GM12875 (cell line): ENCODE measurements around the gene ARHGEF7.

Experiments used
- H3K4me3 ChIP-seq: one replicate; pipeline ENCODE4 v1.5.1; 2011; ENCODE audit warnings: low read depth, low read length, control low read depth
- TF ChIP-seq, protein P1 (sequence below): IDR thresholded peaks from 2 replicates; pipeline ENCODE4 v1.5.1; 2011; ENCODE audit warnings: low read depth, mild to moderate bottlenecking, control low read depth, inconsistent platforms, low read length, moderate library complexity, borderline replicate concordance; ENCODE audit not compliant: insufficient read depth

The ARHGEF7 gene

DNA sequence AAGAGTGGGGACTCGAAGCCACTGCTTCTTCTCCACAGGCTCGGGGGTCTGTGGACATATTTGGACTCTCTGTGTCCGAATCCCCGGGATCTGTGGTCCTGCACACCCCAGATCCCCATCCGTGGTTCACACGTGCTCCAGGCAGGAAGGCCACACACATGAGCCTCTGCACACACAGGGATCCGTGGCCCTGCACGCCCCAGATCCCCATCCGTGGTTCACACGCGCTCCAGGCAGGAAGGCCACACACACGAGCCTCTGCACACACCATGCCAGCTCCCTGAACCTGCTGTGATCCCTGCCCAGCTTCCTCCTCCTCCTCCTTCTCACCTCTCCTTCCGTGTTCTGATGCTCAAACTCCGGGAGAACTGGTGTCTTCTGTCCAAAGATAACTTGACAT lies 208.4 kb downstream of the ARHGEF7 start:
- TF ChIP-seq, protein P1, sequence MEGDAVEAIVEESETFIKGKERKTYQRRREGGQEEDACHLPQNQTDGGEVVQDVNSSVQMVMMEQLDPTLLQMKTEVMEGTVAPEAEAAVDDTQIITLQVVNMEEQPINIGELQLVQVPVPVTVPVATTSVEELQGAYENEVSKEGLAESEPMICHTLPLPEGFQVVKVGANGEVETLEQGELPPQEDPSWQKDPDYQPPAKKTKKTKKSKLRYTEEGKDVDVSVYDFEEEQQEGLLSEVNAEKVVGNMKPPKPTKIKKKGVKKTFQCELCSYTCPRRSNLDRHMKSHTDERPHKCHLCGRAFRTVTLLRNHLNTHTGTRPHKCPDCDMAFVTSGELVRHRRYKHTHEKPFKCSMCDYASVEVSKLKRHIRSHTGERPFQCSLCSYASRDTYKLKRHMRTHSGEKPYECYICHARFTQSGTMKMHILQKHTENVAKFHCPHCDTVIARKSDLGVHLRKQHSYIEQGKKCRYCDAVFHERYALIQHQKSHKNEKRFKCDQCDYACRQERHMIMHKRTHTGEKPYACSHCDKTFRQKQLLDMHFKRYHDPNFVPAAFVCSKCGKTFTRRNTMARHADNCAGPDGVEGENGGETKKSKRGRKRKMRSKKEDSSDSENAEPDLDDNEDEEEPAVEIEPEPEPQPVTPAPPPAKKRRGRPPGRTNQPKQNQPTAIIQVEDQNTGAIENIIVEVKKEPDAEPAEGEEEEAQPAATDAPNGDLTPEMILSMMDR = no peak
- H3K4me3 ChIP-seq = no peak overlapping the region

DNA sequence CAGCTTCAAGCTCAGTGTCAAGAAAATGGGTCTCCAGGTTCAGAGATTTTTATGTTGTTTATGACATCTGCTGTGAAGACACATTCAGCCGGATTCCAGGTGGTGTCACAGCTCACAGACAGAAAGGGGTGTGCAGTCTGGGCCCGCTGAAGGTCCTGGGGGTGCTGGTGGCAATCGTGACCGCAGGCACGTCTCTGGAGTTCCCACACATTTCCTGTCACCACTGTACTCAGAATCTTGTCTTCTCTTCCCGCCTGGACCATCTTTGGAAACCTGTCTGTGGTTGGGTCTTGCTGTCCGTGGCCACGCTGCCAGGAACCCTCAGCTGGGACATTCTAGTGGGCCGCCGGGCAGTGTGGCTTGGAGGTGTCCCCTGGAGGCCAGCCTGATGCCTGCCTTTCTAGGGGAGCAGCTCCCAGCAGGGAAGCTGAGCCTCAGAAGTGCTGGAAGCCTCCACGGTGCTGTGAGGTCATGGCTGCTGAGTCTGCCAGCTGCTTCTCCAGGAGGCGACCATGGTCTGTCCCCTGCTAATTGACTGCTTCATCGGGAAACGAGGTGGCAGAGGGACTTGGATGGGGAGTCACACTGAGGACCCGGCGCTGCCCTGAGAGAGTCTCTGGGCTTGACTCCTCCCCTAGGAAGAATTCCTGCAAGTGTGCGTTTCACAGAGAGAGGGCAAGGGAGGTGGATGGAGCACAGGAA lies 209.0 kb downstream of the ARHGEF7 start:
- TF ChIP-seq, protein P1 = no peak
- no peak overlapping the region for H3K4me3 ChIP-seq

DNA sequence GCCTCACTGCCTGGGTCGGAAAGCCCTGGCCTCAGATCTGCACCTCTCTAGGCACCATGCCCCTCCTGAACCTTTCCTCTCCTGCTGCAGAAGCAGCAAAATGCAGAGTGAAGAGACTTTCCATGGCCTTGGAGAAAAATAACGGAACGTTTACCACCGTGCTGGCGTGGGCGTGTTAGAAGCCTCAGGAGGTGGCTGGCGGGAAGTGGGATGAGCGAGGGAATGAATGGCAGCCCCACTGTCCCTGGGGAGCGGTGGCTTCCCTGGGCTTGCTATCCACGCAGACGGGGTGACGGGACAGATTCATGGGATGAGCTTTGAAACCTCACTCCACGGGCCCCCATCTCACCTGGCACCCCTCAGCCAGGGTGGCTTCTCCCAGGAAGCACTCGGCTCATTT lies 209.6 kb downstream of the ARHGEF7 start:
- TF ChIP-seq, protein P1 = no peak
- H3K4me3 ChIP-seq = no peak overlapping the region

DNA sequence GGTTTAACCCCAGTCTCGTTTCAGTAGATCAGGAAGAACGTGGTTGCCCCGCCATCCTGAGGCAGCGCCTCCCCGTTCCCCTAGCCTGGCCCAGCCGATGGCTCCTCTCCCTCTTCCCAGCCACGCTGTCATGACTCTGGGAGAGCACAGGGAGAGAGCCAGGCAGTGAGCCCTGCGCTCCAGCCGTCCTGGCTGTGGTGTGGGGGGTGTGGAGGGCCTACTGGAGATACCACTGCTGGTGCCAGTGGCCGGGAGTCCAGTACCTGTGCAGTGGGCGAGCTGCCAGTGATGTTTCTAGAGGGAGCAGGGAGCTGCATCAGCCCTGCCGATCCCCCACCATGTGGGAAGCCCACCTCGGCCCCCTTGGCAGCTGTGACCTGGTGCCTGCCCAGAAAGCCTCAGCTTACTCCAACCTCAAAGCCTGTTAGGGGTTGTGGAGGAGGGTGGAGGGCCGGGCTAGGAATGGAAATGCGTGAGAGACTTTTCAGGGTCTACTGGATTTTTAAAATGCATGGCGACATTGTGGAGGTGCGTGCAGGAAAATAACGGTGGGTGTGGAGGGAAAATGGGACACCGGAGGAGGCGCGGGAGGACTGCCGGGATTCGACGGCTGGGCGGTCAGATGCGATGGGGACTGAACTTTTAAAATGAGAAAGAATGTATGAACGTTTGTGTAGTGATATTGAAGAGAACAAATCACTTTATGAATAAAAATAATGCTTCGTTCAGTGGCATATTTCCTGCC lies 210.2 kb downstream of the ARHGEF7 start:
- TF ChIP-seq, protein P1 = no peak

DNA sequence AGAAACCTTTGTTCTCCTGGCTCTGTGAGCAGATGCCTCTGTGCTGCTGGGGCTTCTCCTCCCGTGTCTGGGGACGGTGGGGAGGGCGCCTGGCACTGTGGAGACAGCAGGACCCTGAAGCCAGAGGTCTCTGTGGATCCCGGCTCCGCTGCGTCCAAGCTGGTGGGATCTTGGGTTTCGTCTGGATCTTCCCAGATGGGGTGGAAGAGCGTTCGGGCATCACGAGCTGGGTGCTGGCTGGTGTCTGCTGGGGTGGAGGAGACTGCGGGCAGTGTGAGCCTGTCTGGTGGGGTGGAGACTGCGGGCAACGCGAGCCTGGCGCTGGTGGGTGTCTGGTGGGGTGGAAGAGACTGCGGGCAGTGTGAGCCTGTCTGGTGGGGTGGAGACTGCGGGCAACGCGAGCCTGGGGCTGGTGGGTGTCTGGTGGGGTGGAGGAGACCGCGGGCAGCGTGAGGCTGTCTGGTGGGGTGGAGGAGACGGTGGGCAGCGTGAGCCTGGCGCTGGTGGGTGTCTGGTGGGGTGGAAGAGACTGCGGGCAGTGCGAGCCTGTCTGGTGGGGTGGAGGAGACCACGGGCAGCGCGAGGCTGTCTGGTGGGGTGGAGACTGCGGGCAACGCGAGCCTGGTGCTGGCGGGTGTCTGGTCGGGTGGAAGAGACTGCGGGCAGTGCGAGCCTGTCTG lies 211.0 kb downstream of the ARHGEF7 start:
- TF ChIP-seq, protein P1 = no peak
- H3K4me3 ChIP-seq = no peak overlapping the region

More for the DNA sequence above, 210.2 kb downstream of the ARHGEF7 start:
- no peak overlapping the region for H3K4me3 ChIP-seq

DNA sequence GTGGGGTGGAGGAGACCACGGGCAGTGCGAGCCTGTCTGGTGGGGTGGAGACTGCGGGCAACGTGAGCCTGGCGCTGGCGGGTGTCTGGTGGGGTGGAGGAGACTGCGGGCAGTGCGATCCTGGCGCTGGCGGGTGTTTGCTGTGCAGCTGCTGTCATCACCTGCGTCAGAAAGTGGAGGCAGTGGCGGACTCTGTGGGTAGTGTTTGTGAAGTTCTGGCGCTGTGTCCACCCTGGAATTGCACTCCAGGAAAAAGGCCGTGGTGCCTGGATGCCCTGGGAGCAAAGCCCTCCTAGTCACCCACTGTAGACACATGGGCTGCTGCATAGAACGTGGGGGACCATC lies 211.5 kb downstream of the ARHGEF7 start:
- H3K4me3 ChIP-seq = no peak overlapping the region
- TF ChIP-seq, protein P1 = no peak

DNA sequence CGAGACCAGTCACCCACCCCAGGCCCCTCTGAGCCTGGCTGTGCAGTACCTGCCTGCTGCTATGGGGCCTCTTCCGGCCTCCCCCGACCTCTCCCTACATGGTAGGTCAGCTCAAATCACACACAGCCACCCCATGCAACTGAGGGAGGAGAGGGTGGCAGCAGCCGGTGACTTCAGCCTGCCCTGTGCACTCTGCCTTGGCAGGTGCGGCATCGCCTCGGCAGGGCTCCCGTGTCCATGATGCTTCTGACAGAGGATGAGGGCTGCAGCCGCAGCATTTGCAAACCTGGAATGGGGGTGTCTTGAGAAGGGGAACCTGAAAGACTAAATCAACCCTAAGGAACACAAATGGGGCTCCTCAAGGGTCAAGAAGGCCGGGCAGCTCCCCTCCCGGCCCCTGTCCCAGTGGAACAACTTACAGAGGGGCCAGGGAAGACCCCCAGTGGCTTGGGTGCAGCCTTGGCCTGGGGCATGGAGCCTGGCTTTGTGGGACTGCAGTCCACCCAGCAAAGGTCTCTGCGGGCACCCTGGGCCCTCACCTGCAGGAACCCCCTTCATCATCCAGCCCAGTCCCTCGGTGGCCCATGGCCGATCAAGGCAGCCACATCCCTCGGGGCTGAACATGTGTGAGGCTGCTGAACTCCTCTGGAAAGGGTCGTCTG lies 212.0 kb downstream of the ARHGEF7 start:
- TF ChIP-seq, protein P1 = no peak
- H3K4me3 ChIP-seq = no peak overlapping the region
